OCI-LY3 (cell line): Measurements from ENCODE around the gene TANGO6.

Experiments used
- H2AFZ ChIP-seq: fragments of 200-600, 300-600 bp; shearing (Covaris generic); 2 replicates; pipeline ENCODE4 v1.6.0; 2014; ENCODE audit warnings: antibody characterized with exemption, low read depth, low read length
- H3K27ac ChIP-seq: fragments of 200-600, 300-600 bp; sonication (generic); 2 replicates; pipeline ENCODE4 v1.5.1; 2014; ENCODE audit warnings: mild to moderate bottlenecking, low read length, moderate library complexity, mixed read lengths
- H3K27me3 ChIP-seq: fragments of 200-600, 300-600 bp; sonication (generic); 2 replicates; pipeline ENCODE4 v1.6.1; 2014; ENCODE audit warnings: low read depth, low read length, mixed read lengths
- H3K36me3 ChIP-seq: fragments of 200-600, 300-600 bp; sonication (generic); replicated peaks from 2 replicates; pipeline ENCODE3; 2014; ENCODE audit warnings: low read depth, low read length, mixed read lengths
- H3K4me1 ChIP-seq: fragments of 300-600, 200-600 bp; sonication (generic); 2 replicates; pipeline ENCODE4 v1.6.1; 2014; ENCODE audit warnings: low read length, mixed read lengths
- H3K4me2 ChIP-seq: fragments of 200-600, 300-600 bp; sonication (generic); 2 replicates; pipeline ENCODE4 v1.6.1; 2014; ENCODE audit warnings: low read length, mixed read lengths
- H3K4me3 ChIP-seq: fragments of 300-600, 200-600 bp; sonication (generic); 2 replicates; pipeline ENCODE4 v1.5.1; 2014; ENCODE audit warnings: antibody characterized with exemption, mild to moderate bottlenecking, low read length, moderate library complexity
- H3K79me2 ChIP-seq: fragments of 300-600, 200-600 bp; shearing (Covaris generic); 2 replicates; pipeline ENCODE4 v1.6.1; 2014; ENCODE audit warnings: mild to moderate bottlenecking, low read length, mixed read lengths
- H3K9ac ChIP-seq: fragments of 300-600, 200-600 bp; shearing (Covaris generic); 2 replicates; pipeline ENCODE4 v1.6.0; 2014; ENCODE audit warnings: mild to moderate bottlenecking, low read length, moderate library complexity
- H3K9me3 ChIP-seq: fragments of 200-600, 300-600 bp; shearing (Covaris generic); 2 replicates; pipeline ENCODE4 v1.6.1; 2014; ENCODE audit warnings: low read length, mixed read lengths; ENCODE audit not compliant: insufficient read depth
- H4K20me1 ChIP-seq: fragments of 200-600, 300-600 bp; sonication (generic); 2 replicates; pipeline ENCODE4 v1.6.1; 2016; ENCODE audit warnings: low read length, mixed read lengths; ENCODE audit not compliant: insufficient read depth
- EZH2phosphoT487 ChIP-seq: fragments of 200-600 bp; shearing (Covaris generic); IDR thresholded peaks from 2 replicates; pipeline ENCODE4 v1.6.1; 2018; ENCODE audit warnings: antibody characterized with exemption, mixed run types, low read depth
- TF ChIP-seq, protein P1 (sequence below): fragments of 200-600, 300-600 bp; sonication (generic); IDR thresholded peaks from 2 replicates; pipeline ENCODE4 v1.5.1; 2014; ENCODE audit warnings: antibody characterized with exemption, low read length, low read depth

TANGO6 gene

DNA sequence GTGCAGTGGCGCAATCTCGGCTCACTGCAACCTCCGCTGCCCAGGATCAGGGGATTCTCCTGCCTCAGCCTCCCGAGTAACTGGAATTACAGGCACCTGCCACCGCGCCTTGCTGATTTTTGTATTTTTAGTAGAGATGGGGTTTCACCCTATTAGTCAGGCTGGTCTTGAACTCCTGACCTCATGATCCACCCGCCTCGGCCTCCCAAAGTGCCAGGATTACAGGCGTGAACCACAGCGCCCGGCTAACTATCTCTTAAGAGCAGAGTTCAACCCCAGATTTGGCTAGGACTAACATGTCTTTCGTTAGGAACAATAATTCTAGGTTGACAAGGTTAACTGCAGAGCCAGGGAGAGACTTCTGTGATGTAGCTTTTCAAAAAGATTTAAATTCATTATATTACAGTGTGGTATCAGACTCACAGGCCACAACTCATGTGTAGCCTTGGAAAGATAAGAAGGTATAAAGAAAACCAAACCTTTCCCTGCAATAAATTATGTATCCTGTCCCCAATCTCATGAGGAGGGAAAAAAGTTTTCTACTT is 284.7 kb downstream of the TANGO6 start:
- H3K27ac ChIP-seq: no peak overlapping the region
- H3K27me3 ChIP-seq: no peaks in the 10 kb centered on the region
- H3K9me3 ChIP-seq: no peaks in the 10 kb centered on the region
- peaks cover 83% of the 10 kb centered on the region for H3K79me2 ChIP-seq
- TF ChIP-seq EZH2phosphoT487: no peak
- TF ChIP-seq, protein P1, sequence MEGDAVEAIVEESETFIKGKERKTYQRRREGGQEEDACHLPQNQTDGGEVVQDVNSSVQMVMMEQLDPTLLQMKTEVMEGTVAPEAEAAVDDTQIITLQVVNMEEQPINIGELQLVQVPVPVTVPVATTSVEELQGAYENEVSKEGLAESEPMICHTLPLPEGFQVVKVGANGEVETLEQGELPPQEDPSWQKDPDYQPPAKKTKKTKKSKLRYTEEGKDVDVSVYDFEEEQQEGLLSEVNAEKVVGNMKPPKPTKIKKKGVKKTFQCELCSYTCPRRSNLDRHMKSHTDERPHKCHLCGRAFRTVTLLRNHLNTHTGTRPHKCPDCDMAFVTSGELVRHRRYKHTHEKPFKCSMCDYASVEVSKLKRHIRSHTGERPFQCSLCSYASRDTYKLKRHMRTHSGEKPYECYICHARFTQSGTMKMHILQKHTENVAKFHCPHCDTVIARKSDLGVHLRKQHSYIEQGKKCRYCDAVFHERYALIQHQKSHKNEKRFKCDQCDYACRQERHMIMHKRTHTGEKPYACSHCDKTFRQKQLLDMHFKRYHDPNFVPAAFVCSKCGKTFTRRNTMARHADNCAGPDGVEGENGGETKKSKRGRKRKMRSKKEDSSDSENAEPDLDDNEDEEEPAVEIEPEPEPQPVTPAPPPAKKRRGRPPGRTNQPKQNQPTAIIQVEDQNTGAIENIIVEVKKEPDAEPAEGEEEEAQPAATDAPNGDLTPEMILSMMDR: no peak
- H2AFZ ChIP-seq: no peak overlapping the region
- H3K36me3 ChIP-seq: peaks cover 17% of the 10 kb centered on the region
- H3K4me2 ChIP-seq: no peak overlapping the region
- H4K20me1 ChIP-seq: peaks cover 35% of the 10 kb centered on the region
- no peak overlapping the region for H3K4me3 ChIP-seq
- peaks cover 8% of the 10 kb centered on the region for H3K4me1 ChIP-seq
- H3K9ac ChIP-seq: no peak overlapping the region

DNA sequence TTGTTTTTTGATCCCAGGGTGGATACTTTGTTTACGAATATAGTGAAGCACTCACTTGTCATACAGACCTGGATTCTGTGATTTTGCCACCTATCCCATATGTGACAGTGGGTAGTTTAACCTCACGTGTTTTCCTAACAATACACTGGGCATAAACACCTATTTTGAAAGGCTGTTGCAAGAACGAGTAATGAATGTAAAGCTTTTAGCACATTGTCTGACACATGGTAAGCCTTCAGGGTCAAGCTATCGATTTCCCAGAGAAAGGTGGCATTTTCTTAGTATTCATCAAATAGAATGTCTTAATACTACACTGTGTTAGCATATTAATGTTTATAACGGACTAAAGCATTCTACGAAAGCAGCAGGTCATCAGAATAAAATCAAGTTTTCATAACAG is 287.1 kb downstream of the TANGO6 start:
- H3K36me3 ChIP-seq: peaks cover 25% of the 10 kb centered on the region
- H3K4me3 ChIP-seq: no peak overlapping the region
- TF ChIP-seq, protein P1: no peak
- no peak for TF ChIP-seq EZH2phosphoT487
- no peak overlapping the region for H3K27ac ChIP-seq
- H3K27me3 ChIP-seq: no peaks in the 10 kb centered on the region
- H3K9ac ChIP-seq: no peak overlapping the region
- peak overlapping the region; percentile 71 for H3K4me2 ChIP-seq
- peaks cover 36% of the 10 kb centered on the region for H4K20me1 ChIP-seq
- H3K9me3 ChIP-seq: no peaks in the 10 kb centered on the region
- H3K79me2 ChIP-seq: peaks cover 94% of the 10 kb centered on the region
- H3K4me1 ChIP-seq: peaks cover 18% of the 10 kb centered on the region
- H2AFZ ChIP-seq: no peak overlapping the region

DNA sequence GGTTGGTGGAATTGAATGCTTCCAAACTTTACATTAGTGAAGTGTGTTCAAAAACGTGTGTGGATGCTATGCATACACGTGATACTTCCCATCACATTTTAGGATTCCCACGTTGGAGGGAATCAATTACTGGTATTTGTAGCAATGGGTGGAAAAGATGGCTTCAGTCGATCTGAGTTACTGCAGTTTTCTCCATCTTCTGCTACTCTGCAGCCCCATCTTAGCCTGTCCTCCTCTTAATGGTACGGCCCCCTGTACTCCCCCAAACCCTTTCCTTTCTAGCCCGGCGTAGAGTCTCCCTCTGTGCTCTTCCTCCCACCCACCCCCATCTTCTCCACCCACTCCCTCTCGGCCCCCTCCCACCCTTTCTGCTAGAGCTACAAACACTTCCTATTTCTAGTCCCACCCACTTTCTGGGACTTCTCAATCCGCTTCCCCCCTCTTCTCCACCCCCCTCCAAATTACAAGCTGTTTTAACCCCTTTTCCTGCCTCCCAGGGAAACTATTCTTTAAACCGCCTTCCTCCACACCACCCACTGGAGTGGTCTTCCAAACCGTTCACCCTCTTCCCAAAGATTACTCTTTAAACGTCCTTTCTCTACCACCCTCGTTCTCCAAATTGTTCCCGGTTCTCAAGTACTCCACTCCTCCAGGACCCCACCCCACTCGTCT is 288.0 kb downstream of the TANGO6 start:
- Histone ChIP-seq H3K9ac (peak overlapping the region; percentile 97), H3K9me3 (no peaks in the 10 kb centered on the region), H3K4me3 (peak overlapping the region; percentile 94), H3K27me3 (no peaks in the 10 kb centered on the region), H3K36me3 (peaks cover 25% of the 10 kb centered on the region), H3K4me2 (peak overlapping the region; percentile 71), H3K79me2 (peaks cover 94% of the 10 kb centered on the region), H4K20me1 (peaks cover 28% of the 10 kb centered on the region), H3K27ac (peak overlapping the region; percentile 78), H3K4me1 (peaks cover 18% of the 10 kb centered on the region), H2AFZ (no peak overlapping the region; the same call in 1 of the 2 replicates)
- TF ChIP-seq EZH2phosphoT487: no peak
- TF ChIP-seq, protein P1: no peak

DNA sequence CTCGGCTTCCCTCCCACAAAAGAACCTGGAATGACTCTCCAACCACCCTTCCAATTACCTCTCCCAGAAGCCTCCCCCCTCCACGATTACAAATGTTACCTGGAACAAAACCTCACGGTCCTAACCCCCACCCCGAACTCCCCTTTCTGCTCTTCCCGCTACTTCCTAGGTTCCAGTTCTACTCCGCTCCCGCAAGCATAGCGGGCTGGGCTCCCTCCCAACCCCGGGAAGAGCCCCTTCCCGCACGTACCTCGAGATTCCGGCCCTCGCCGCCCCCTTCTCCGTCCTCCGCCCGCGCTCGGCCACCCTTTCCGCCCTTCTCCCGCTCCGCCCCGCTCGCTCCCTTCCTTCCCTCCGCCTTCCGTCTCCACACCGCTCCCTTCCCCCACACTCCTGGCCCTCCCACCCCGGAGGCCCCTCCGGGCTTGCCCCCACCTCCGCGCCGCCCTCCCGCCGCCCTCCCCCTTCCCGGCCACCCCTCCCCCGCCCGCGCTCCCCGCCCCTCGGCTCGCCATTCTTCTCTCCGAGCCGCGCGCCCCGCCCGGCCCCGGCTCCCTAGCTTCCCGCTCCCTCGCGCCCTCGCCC is 288.6 kb downstream of the TANGO6 start:
- Histone ChIP-seq H2AFZ (no peak overlapping the region; the same call in 1 of the 2 replicates), H3K36me3 (peaks cover 27% of the 10 kb centered on the region)

More for the DNA sequence above, 288.6 kb downstream of the TANGO6 start:
- H3K9ac ChIP-seq: peak overlapping the region; percentile 97
- H3K4me3 ChIP-seq: peak overlapping the region; percentile 94
- peaks cover 18% of the 10 kb centered on the region for H3K4me1 ChIP-seq
- peak overlapping the region; percentile 71 for H3K4me2 ChIP-seq
- TF ChIP-seq, protein P1: no peak
- no peak for TF ChIP-seq EZH2phosphoT487
- peaks cover 94% of the 10 kb centered on the region for H3K79me2 ChIP-seq
- no peaks in the 10 kb centered on the region for H3K27me3 ChIP-seq
- peak overlapping the region; percentile 78 for H3K27ac ChIP-seq
- H3K9me3 ChIP-seq: no peaks in the 10 kb centered on the region
- peaks cover 23% of the 10 kb centered on the region for H4K20me1 ChIP-seq
